ENCODE results near the gene FGFRL1.

The FGFRL1 gene

DNA sequence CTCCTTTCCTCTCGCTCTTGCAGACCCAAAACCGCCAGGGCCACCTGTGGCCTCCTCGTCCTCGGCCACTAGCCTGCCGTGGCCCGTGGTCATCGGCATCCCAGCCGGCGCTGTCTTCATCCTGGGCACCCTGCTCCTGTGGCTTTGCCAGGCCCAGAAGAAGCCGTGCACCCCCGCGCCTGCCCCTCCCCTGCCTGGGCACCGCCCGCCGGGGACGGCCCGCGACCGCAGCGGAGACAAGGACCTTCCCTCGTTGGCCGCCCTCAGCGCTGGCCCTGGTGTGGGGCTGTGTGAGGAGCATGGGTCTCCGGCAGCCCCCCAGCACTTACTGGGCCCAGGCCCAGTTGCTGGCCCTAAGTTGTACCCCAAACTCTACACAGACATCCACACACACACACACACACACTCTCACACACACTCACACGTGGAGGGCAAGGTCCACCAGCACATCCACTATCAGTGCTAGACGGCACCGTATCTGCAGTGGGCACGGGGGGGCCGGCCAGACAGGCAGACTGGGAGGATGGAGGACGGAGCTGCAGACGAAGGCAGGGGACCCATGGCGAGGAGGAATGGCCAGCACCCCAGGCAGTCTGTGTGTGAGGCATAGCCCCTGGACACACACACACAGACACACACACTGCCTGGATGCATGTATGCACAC is 13.6 kb downstream of the FGFRL1 start:
- DNase-seq: no peak

DNA sequence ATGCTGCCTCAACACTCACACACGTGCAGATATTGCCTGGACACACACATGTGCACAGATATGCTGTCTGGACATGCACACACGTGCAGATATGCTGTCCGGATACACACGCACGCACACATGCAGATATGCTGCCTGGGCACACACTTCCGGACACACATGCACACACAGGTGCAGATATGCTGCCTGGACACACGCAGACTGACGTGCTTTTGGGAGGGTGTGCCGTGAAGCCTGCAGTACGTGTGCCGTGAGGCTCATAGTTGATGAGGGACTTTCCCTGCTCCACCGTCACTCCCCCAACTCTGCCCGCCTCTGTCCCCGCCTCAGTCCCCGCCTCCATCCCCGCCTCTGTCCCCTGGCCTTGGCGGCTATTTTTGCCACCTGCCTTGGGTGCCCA is 14.7 kb downstream of the FGFRL1 start:
- DNase-seq: no peak

DNA sequence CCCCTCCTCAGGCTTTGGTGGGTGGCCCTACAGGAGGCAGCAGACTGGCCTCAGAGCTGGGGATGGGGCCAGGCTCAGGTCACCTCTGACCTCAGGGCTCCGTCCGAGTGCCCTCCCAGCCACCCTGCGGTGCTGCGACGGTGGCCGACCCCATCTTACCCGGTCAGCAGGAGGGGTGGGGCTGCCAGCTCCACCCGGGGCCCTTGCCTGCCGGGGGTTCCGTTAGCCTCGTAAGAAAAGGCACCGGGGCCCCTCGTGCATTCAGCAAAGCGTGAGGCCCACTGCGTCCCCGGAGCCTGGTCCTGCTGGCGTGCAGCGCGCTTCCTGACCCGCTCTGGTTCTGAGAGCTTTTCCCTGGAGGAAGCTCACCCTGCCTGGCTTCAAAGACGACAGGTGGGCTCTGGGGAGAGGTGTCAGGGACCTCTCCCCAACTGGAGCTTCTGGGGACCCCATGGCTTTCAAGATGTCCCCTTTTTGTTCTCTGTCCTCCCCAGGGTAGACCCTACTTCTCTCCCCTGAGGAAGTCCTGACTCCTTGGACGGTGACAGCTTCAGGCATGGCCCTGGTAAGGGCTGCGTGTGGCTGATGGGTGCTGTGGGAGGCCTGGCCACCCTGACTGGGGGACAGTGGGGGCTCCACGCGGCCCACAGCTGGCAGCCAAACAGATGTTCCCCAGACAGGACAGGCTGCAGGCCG is 15.9 kb downstream of the FGFRL1 start:
- DNase-seq: no peak

DNA sequence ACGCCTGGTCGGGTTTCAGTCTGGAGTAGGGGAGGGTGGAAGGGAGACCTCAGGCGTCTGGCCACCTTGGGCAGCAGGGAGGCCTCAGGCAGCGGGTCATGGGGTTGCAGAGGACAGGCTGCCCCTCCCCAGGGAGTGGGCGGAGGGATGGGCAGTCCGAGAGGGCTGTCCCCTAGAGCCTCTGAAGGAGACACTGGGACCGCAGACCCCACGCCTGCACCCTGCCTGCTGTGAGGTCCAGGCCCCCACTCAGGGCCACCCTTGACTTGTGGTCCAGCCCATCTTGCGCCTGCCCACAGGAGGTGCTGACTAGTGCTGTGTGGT is 16.5 kb downstream of the FGFRL1 start:
- DNase-seq: no peak

DNA sequence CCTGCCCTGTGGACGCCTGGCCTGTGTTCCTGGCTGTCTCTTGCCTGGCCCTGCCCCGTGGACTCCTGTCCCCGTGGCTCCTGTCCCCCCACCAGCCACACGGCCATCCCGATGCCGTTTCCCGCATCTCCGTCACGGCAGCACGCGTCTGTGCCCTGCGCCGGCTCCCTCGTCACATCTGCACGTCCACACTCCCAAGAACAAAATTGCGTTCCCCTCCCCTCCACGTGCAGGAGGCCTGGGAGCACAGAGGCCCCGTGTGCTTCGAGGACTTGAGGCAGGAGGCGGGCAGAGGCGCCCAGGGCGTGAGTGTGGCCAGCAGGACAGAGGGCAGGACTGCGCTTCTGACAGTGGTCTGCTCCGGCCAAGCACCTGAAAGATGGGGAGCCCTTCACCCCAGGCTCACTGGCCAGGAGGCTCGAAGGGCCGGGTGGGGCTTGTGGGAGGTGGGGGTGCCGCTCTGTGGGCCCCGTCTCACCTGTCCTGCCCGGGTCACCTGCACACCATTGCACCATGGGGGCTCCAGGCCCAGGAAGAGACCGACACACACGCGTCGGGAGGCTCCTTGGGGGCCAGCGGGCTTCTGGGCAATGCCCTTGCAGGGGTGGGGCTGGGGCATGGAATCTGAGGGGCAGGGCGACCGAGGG is 17.3 kb downstream of the FGFRL1 start:
- DNase-seq: no peak

DNA sequence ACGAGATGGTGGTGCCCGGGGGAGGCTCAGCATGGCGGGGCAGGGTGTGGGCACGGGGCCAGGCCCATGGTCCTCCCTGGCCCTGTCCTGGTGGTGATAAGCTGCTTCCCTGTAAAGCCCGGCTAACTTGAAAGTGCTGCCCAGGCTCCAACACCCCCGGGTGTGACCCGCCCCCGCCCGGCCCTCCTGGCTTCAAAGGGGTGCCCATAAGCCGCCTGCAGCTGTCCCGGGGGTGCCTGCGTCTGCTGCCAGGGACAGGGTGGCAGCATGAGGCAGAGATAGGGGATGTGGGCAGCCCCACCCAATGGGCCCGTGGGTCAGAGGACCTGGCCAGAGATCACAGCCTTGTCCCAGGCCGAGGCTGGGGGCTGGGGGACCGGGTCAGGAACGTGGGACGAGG is 18.1 kb downstream of the FGFRL1 start:
- DNase-seq: no peak

DNA sequence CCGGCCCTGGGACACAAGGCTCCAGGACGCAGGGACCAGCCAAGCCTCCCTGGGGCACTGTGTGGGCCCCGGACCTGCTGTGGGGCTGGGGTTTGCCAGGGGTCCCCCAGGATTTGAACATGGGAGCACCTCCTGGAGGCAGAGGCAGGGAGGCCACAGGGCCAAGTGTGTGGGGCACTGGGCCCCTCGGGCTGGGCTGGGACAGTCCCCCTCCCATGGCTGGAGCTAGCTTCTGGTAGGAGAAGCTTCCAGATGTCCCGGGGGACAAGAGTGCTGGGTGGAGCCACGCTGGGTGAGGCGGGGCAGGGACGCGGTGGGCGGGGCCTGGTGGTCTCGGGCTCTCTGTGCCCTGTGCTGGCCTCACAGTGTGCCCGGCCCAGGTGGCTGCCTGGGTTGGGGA is 18.6 kb downstream of the FGFRL1 start:
- no peak for DNase-seq

DNA sequence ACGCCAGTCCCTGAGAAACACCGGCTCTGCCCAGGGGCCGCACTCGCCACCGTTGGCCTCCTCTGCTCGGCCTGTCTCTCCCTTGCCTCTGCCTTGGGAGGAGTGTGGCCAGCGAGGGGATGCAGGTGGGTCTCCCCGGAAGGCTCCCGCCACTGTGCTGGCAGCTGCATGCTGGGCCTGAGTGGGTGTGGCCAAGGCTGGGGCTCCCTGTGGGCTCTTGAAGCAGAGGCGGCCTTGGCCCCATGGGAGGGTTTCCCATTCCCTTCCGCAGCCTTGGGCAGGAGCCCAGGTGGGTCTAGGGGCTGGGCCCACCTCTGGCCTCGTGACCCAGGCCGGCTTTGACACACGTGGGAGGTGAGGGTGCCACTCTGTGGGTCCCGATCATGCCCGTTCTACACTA is 19.1 kb downstream of the FGFRL1 start:
- DNase-seq: no peak

DNA sequence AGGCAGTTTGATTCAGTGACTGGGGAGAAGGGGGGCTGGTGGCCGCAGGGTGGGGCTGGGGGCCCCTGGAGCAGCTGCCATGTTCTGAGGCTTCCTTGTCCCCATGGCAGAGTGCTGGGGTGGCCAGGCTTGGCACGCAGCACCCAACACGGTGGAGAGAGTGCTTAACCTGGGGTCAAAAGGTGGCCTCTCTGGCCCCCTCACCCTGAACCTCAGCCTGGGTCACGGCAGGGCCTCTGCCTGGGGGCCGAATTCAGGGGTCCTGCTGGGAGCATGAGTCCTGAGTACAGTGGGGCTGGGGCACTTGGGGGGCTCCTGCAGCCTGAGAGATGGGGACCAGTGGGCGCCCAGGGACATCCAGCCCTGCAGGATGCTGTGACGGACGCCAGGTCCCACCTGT is 19.9 kb downstream of the FGFRL1 start:
- DNase-seq: no peak

DNA sequence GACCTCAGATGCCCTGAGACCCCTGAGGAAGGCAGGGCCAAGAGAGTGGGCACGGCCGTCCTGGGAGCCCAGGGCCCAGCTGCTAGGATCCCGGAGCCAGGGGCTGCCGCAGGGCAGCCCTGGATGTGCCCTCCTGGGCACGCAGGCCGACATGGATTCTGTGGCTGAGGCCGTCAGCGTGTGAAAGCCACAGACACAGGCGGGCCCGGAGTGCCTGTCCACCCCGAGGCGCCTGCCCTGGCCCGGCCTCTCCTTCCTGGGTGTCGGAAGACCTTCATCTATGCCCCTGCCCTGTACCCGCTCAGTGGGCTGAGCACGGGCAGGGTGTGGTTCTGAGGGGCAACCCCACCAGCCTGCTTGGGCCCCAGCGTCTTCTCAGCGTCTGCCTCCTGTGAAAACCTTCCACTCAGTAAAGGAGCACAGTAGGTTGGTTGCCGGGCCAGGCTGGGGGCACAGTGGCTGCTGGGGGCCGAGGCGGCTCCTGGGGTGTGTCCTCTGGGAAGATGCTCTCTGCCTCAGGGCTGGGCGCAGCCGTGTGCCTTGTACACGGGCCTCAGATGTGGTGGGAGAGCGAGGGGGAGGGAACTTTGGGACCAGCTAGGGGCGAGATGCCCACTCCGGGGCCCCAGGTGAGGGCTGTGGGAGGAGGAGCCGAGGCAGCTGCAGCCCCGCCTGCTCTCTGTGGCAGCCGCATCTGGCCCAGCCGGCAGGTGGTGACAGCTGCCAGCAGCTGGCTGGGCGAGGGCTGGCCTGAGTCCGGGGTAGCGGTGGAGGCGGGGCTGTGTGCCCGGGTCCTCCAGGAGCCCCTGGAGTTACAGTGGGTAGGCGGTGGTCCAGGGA is 20.8 kb downstream of the FGFRL1 start:
- no peak for DNase-seq

DNA sequence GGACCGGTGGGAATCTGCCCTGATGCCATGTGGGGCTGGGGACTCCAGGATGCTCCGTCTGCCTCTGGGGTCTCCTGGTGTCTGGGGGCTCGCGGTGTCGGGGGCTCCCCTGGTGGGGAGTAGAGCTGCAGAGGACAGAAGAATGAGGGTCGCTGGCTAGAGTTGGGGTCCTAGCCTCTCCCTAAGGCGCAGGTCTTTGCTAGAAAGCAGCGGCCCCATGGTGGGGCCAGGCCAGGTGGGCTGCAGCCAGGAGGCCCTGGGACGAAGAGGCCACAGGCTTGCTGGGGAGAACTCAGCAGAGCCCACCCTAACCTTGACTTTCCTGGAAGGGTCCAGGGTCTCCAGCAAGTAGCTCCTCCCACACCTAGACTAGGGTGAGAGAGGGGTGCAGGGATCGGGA is 21.4 kb downstream of the FGFRL1 start:
- no peak for DNase-seq

DNA sequence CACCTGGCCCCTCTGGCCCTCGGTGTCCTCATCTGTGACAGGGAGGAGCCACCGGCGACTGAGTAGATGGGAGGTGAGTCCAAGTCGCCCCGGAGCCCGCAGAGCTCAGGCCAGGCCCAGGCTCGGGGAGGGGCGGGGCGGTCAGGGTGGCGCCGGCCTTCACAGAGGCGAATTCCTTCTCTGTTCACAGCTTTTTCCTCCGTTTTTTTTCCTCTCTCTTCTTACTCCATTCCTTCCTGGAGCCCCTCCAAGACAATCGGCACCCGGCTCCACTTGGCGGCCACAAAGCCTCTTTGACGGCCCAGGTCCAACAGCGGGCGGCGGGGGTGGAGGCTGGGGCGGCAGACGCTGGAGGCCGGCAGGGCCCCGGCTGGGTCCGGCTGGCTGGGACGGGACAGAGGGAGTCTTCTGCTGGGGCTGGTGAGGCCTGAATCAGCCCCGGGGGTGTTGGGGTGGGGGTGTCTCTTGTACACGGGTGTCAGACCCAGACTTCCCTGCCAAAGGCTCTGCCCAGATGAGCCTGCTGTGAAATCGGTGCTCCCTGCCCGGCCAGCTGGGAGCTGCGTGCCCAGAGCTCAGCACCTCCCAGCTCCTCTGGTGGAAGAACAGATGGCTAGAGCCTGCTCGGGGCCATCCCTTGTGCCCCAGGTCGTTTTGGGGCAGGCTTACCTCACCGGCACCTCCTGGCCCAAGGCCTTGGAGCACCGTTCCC is 22.6 kb downstream of the FGFRL1 start:
- DNase-seq: no peak

DNA sequence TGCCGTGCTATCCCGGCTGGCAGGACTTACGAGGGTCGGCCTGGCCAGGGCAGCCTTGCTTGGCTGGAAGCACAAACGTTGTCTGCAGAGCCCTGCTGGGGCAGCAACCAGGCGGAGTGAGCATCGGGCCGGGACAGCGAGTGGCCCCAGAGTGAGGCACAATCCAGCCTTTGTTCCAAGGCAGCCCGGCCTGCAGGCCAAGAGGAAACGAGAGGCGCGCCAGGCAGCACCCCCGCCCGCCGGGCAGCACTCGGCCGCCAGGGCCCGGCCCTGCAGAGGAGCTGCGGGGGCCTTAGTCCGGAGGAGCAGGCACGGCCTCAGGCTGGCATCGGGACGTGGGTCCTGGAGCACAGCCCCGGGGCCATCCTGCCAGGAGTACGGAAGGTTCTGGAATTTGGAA is 24.1 kb downstream of the FGFRL1 start:
- no peak for DNase-seq

DNA sequence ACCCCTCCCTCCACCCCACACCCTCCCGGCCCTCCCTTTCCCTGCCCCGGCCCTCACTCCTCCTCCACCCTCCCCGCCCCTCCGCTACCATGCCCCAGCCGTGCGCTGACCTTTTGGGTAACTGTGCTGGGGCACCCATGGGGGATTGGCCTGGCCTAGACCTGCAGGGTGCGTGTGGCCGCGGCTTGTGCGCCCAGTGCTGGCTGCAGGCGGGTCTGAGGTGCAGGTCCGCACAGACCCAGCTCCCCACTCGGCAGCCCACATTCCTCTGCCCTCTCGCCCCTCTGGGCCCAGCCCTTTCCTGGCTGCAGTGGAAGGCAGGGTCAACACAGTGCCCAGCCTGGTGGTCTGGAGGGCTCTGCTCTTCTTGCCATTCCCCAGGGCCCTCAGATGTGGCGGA is 24.7 kb downstream of the FGFRL1 start:
- no peak for DNase-seq

DNA sequence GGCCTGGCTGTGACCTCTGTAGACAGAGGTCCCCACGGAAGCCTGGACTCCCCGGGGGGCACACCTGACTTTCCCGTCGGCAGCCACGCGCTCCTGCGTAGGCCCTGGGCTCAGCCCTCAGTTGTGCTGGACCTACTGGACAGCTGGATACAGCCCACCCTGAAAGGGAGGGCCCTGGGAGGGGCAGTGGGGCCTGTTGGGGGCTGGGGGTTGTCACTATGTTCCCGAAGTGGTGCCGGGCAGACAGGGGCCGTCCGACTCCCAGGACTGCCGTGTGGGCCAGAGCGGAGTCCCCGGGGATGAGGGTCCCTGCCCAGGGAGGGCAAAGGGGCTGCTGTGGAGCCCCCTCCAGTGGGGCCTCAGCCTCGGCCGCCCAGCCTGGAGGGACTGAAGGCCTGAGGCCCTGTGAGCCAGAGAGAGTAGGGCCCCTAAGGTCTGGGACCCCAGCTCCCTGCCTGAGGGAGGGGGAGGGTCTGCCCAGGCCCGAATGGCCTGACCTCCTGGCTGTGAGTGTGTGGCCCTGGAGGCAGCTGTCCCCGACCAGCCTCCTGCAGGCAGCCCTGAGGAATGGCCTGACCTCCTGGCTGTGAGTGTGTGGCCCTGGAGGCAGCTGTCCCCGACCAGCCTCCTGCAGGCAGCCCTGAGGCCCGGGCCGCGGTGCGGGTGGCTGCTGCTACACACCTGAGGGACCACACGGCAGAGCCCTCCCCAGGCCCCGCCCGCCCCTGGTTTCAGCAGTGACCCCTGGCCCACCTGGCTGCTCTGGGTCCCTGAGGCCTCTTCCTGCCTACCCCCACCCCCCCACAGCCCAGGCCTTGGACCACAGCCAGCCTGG is 25.8 kb downstream of the FGFRL1 start:
- no peak for DNase-seq

DNA sequence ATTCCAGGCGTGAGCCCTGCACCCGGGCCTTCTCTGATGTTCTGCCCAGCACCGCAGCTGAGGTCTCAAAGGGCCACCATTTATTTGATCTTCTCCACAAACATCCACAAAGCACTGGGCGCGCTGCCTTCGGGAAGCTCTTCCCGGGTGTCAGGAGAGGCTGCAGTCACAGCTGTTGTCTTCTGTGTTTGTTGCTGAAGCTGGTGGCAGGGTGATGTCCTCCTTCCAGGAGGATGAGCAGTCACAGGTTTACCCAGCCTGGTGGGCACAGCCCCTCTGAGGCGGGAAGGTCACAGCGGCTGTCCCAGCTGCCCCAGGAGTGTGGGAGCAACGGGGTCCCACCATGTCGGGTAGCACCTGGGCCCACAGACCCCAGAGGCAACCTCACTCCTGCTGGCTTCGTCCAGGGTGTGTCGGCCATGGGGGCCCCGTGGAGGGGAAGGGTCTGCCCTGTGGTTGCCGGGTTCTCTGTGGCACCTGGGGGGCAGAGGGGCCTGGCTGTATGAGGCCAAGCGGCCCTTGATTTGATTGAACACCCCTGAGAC is 27.6 kb downstream of the FGFRL1 start:
- DNase-seq: no peak

DNA sequence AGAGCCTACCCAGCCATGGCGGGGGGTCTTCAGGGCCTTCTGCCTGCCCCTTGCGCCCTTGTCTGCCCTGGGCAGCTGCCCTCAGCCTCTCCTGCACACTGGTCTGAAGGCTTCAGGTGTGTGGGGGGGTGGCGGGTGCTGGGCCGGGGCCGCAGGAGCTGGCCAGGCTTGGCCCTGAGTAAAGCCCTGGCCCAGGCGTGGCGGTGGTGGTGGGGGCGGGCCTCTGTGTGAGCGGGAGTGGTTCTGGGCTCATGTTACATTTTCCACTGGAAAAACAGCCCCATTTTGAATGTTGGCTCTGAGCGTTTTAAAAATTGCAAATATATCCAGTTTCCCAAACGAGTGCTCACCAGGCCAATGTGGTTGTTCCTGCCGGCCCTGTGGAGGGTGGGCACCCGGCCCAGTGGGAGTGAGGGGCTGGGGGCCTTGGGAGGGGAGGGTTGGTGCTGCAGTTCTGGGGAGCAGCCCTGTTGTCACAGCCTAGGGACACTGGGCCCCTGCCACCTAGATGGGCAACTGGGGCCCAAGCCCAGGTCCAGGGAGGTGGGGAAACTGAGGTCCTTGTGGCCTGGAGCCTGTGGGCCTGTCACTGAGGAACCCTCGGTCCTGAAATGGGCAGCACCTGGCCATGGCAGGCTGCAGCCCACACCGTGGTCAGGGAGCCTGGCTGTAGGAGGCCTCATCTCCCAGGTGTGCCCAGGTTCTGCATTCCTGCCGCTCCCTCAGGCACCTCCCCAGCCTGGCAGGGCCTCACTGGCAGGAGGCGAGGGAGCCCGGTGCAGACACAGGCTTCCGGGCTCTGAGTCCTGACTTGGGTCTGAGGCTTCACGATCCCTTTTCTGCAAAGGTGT is 28.3 kb downstream of the FGFRL1 start:
- no peak for DNase-seq

DNA sequence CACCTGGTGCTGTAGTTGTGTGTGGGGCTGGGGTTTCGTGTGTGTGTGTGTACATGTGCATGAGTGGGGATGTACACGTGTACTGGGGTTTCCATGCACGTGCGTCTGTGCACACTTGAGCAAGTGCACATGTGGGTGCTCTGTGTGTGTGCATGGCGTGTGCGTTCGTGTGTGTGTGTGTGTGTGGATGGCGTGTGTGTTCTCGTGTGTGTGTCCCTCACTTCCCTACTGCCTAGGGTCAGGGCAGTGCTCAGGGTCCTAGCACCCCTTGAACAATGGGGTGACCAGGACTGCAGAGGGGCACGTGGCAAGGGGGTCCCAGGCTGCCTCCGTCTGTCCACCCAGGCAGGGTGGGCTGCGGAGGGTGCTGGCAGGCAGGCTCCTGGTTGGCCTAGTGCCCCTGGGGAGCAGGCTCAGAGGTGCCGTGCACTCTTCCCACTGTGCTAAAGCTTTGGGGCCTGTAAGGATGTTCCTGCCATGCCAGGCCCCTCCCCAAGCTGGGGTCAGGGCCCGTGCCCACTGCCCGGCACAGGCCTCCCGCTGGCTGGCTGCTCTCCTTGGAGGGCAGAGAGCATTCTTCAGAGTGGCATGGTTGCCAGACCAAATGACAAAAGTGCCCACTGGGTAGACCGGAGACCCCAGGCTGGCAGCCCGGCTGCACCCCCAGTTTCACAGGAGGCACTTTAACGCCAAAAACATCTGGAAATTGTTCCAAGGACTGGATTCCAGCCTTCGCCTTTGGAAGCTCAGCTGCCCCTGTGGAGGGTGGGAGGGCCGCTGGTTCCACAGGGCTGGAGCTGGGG is 29.1 kb downstream of the FGFRL1 start:
- DNase-seq: no peak

DNA sequence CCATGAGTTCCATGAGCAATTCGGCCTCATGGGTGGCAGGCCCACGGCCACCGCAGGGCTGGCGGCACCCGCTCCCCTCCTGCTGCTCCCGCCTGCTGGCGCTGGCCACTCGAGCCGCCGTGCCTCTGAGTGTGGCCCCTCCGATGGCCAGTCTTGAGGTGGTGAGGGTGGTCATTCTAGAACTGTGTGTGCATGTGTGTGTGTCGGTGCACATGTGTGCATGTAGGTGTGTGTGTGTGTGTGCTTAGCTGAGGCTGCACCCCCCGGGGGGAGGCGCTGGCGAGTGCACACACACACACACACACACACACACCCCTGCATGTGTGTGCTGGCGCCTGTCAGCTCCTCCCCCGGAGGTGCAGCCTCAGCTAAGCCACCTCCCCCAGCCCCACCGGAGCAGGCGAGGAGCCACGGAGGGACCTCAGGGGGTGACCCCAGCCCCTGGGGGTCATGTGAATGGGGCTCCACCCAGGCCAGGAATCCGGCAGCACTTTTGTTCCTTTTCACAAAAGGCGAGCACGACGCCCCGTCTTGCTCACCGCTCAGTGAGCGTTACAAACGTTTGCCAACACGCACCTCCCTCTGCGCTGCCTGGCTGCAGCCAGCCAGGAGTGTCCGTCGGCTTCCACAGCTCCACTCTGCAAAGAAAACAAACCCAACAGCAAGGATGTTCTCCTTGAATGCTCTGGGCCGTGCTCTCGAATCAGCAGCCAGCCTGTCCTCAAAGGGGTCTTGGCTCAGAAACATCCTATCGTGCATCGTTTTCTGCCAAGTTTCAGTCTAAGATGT is 29.9 kb downstream of the FGFRL1 start:
- no peak for DNase-seq
